HG02610 (cell line): ENCODE results near the gene DHRS4L2.
"Not testable (repeated sequence)": the region's sequence is repeated elsewhere in the genome, so short reads cannot be mapped to it uniquely, and the experiment has no call there.

Experiments
- ATAC-seq: cut with Tn5 transposase; IDR thresholded peaks from one replicate; pipeline ENCODE4 v1.9.1; 2021; ENCODE audit warnings: mild to moderate bottlenecking, moderate library complexity; ENCODE audit not compliant: unreplicated experiment

DHRS4L2 gene

GRCh38 chr14:24013654-24014514 lies 25.2 kb downstream of the DHRS4L2 start:
- no peak for ATAC-seq

- ATAC-seq: not testable (repeated sequence)
Measured at GRCh38 chr14:24015745-24016144, 27.0 kb downstream of the DHRS4L2 start.

- ATAC-seq: not testable (repeated sequence)
Measured at GRCh38 chr14:24018978-24019377, 30.2 kb downstream of the DHRS4L2 start.

GRCh38 chr14:24019944-24020343 lies 31.2 kb downstream of the DHRS4L2 start:
- not testable (repeated sequence) for ATAC-seq

GRCh38 chr14:24020520-24020919 lies 31.8 kb downstream of the DHRS4L2 start:
- not testable (repeated sequence) for ATAC-seq

- not testable (repeated sequence) for ATAC-seq
Measured at GRCh38 chr14:24024939-24025418, 36.2 kb downstream of the DHRS4L2 start.

GRCh38 chr14:24029687-24030086 lies 41.0 kb downstream of the DHRS4L2 start:
- ATAC-seq: not testable (repeated sequence)

- not testable (repeated sequence) for ATAC-seq
Measured at GRCh38 chr14:24031331-24031730, 42.6 kb downstream of the DHRS4L2 start.

GRCh38 chr14:24032727-24033418 lies 44.1 kb downstream of the DHRS4L2 start:
- ATAC-seq: no peak

- ATAC-seq: peak; percentile 12
Measured at GRCh38 chr14:24035769-24036168, 47.0 kb downstream of the DHRS4L2 start.

GRCh38 chr14:24036169-24036962 lies 47.6 kb downstream of the DHRS4L2 start:
- ATAC-seq: peak; percentile 66

GRCh38 chr14:24036963-24037657 lies 48.4 kb downstream of the DHRS4L2 start:
- peak; percentile 18 for ATAC-seq

GRCh38 chr14:24037658-24038037 lies 48.9 kb downstream of the DHRS4L2 start:
- no peak for ATAC-seq

- ATAC-seq: no peak
Measured at GRCh38 chr14:24038686-24039085, 50.0 kb downstream of the DHRS4L2 start.

- no peak for ATAC-seq
Measured at GRCh38 chr14:24040692-24041091, 52.0 kb downstream of the DHRS4L2 start.

GRCh38 chr14:24042746-24043145 lies 54.0 kb downstream of the DHRS4L2 start:
- ATAC-seq: no peak

- not testable (repeated sequence) for ATAC-seq
Measured at GRCh38 chr14:24049002-24049401, 60.3 kb downstream of the DHRS4L2 start.

- ATAC-seq: not testable (repeated sequence)
Measured at GRCh38 chr14:24050753-24051152, 62.0 kb downstream of the DHRS4L2 start.

- ATAC-seq: no peak
Measured at GRCh38 chr14:24051176-24051788, 62.6 kb downstream of the DHRS4L2 start.
